Activated naive CD4-positive, alpha-beta T cell treated with anti-CD3 and anti-CD28 coated beads for 36 hours (primary cell): Measurements from ENCODE around the gene TENT4B. TPM values are rescaled to one million over a fixed set of nuclear protein-coding genes. Genes with fewer than 3 reads are reported as not detected.

Experiments used
- CTCF ChIA-PET: fragments of 350-600 bp; sonication (Branson Sonifier 250); formaldehyde crosslinking; loops from one replicate; lab custom pipeline; 2021; ENCODE audit warnings: antibody characterized with exemption; lab: Charles Lee
- DNase-seq: peaks from one replicate; pipeline ENCODE4 v3.0.0-alpha.2; 2020
- H3K27ac Mint-ChIP-seq: one replicate; pipeline ENCODE4 v1.8.0; 2021; ENCODE audit warnings: mild to moderate bottlenecking, mixed read lengths
- H3K27me3 Mint-ChIP-seq: one replicate; pipeline ENCODE4 v1.8.0; 2021; ENCODE audit warnings: low read depth, mixed read lengths
- H3K36me3 Mint-ChIP-seq: one replicate; pipeline ENCODE4 v1.8.0; 2021; ENCODE audit warnings: low read depth, mixed read lengths
- H3K4me1 Mint-ChIP-seq: one replicate; pipeline ENCODE4 v1.8.0; 2021; ENCODE audit warnings: low read depth, mixed read lengths
- H3K4me3 Mint-ChIP-seq: one replicate; pipeline ENCODE4 v1.8.0; 2021; ENCODE audit warnings: mild to moderate bottlenecking, moderate library complexity, mixed read lengths
- H3K9me3 Mint-ChIP-seq: one replicate; pipeline ENCODE4 v1.8.0; 2021; ENCODE audit warnings: mixed read lengths
- intact Hi-C: fragments of 100-400 bp; cut with micrococcal nuclease; formaldehyde crosslinking; loops from one replicate; pipeline ENCODE4 v1.15.1; 2023
- total RNA-seq, 2 experiments: library from RNA; stranded (reverse); gene quantifications; one replicate each; pipeline ENCODE4 v1.2.3, GENCODE V29; 2021

TENT4B gene
- total RNA-seq, 2 experiments from 2014 or later = 17.9 to 18.4 TPM

DNA sequence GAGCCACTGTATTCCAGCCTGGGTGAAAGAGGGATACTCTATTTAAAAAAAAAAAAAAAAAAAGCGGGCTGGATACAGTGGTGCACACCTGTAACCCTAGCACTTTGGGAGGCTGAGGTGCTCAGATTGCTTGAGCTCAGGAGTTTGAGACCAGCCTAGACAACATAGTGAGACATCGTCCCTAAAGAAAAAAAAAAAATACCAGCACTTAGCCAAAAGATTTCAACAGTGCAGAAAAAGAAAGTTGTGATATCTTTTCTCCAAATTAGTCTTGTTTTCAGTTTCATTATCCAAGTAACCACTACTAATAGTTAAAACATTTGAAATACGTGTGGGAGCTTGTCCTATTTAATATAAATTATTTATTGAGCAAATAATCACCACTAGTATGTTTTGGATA, 48.7 kb downstream of the TENT4B start:
- Mint-ChIP-seq H3K4me3 (no peak overlapping the region), H3K27ac (no peak overlapping the region), H3K36me3 (no peaks in the 10 kb centered on the region), H3K4me1 (peaks cover 67% of the 10 kb centered on the region), H3K9me3 (no peaks in the 10 kb centered on the region), H3K27me3 (no peaks in the 10 kb centered on the region)
- DNase-seq = no peak
- intact Hi-C loops = loop anchor here (2.0 kb wide), 2 partner anchors 29 to 49 kb away; partner anchors contain the start of gene TENT4B
- CTCF ChIA-PET = interaction anchor here (0.6 to 2.5 kb wide), 6 partner anchors 9 to 177 kb away, joined by 3 to 16 read pairs (median 4); partner anchors contain the start of gene CNEP1R1

DNA sequence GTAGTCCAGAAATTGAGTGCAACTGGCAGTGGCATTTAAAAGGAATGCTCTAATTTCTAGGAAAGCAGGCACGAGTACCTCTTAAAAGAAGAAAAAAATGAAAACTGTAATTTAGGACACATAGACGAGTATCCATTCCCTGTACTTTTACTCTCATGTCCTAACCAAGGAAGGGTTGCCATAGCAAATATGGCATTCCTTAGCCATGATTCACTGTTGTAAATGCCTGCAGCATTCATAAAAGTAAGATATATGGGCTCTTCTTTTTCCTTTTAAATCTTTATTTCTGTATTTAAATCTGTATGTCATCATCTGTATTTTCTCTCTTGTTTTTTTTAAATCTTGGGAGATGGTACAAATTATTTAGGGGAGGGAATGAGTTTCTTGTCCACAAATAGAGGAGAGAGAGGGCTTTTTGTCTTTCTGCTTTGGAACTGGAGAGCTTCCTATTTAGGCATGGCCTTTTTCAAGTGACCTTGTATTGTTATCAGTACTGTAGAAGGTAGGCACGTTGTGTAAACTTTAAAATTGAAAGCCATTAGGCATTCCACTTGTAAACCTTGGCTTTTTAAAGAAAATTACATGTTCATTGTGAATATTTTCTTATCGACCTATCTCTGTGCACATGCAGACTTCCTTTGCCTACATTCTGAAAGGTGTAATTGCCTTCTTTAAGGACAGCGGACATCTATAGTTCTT, 50.0 kb downstream of the TENT4B start:
- no peaks in the 10 kb centered on the region for H3K36me3 Mint-ChIP-seq
- DNase-seq = no peak
- intact Hi-C loops = loop anchor here (2.0 kb wide), 2 partner anchors 30 to 50 kb away; partner anchors contain the start of gene TENT4B
- no peak overlapping the region for H3K4me3 Mint-ChIP-seq
- no peak overlapping the region for H3K27ac Mint-ChIP-seq
- no peaks in the 10 kb centered on the region for H3K9me3 Mint-ChIP-seq
- H3K27me3 Mint-ChIP-seq = no peaks in the 10 kb centered on the region
- CTCF ChIA-PET = interaction anchor here (0.7 to 2.5 kb wide), 3 partner anchors 8 to 427 kb away, joined by 3 to 16 read pairs (median 4); partner anchors contain the start of gene CNEP1R1
- H3K4me1 Mint-ChIP-seq = peaks cover 56% of the 10 kb centered on the region

- CTCF ChIA-PET = interaction anchor here (0.7 kb wide), 1 partner anchor 427 kb away, joined by 3 read pairs; no protein-coding TSS in a partner anchor
- no peak for DNase-seq
- Mint-ChIP-seq H3K4me3 (no peak overlapping the region), H3K27ac (no peak overlapping the region), H3K36me3 (no peaks in the 10 kb centered on the region), H3K9me3 (no peaks in the 10 kb centered on the region), H3K4me1 (peaks cover 53% of the 10 kb centered on the region), H3K27me3 (no peaks in the 10 kb centered on the region)
- intact Hi-C loops = loop anchor here (2.0 kb wide), 2 partner anchors 31 to 51 kb away; partner anchors contain the start of gene TENT4B
These were observed 50.6 kb downstream of the TENT4B start for GRCh38 chr16:50203681-50204080.

- intact Hi-C loops = no loop called here
- H3K9me3 Mint-ChIP-seq = no peaks in the 10 kb centered on the region
- no peak for DNase-seq
- H3K36me3 Mint-ChIP-seq = no peaks in the 10 kb centered on the region
- CTCF ChIA-PET = interaction anchor here (1.7 kb wide), 1 partner anchor 136 kb away, joined by 12 read pairs; no protein-coding TSS in a partner anchor
- peaks cover 54% of the 10 kb centered on the region for H3K4me1 Mint-ChIP-seq
- H3K4me3 Mint-ChIP-seq = no peak overlapping the region
- H3K27ac Mint-ChIP-seq = no peak overlapping the region
- H3K27me3 Mint-ChIP-seq = no peaks in the 10 kb centered on the region
These were observed 51.5 kb downstream of the TENT4B start for GRCh38 chr16:50204453-50205108.

DNA sequence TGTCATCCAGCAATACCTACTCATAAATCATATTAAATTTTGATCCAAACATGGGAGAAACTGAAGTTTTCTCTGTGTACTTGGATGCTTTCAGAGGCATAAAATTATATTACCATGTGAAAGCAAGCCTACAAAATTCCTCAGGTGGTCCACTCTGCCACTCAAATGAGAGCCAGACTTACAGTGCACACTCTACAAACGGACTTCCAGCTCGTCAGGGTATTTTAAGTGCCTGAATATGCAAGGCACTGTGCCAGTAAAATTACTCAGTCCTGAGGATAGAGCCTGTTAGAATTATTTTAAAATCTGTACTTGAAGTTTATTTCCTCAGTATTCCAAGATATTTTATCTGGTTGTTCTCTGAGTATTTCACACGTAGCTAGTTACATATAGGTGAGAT, 54.5 kb downstream of the TENT4B start:
- no peaks in the 10 kb centered on the region for H3K9me3 Mint-ChIP-seq
- DNase-seq = no peak
- CTCF ChIA-PET = interaction anchor here (0.9 to 7.7 kb wide), 3 partner anchors 51 to 183 kb away, joined by 4 to 117 read pairs (median 6); partner anchors contain the start of gene CNEP1R1
- H3K27me3 Mint-ChIP-seq = no peaks in the 10 kb centered on the region
- intact Hi-C loops = no loop called here
- no peak overlapping the region for H3K4me3 Mint-ChIP-seq
- H3K4me1 Mint-ChIP-seq = peaks cover 49% of the 10 kb centered on the region
- H3K36me3 Mint-ChIP-seq = no peaks in the 10 kb centered on the region
- no peak overlapping the region for H3K27ac Mint-ChIP-seq

GRCh38 chr16:50208460-50208931, 55.4 kb downstream of the TENT4B start:
- Mint-ChIP-seq H3K4me3 (no peak overlapping the region), H3K4me1 (peaks cover 40% of the 10 kb centered on the region), H3K9me3 (no peaks in the 10 kb centered on the region), H3K36me3 (no peaks in the 10 kb centered on the region), H3K27me3 (no peaks in the 10 kb centered on the region), H3K27ac (no peak overlapping the region)
- intact Hi-C loops = no loop called here
- DNase-seq = no peak
- CTCF ChIA-PET = interaction anchor here (0.9 to 7.7 kb wide), 5 partner anchors 12 to 184 kb away, joined by 4 to 117 read pairs (median 6); partner anchors contain the start of gene CNEP1R1

DNA sequence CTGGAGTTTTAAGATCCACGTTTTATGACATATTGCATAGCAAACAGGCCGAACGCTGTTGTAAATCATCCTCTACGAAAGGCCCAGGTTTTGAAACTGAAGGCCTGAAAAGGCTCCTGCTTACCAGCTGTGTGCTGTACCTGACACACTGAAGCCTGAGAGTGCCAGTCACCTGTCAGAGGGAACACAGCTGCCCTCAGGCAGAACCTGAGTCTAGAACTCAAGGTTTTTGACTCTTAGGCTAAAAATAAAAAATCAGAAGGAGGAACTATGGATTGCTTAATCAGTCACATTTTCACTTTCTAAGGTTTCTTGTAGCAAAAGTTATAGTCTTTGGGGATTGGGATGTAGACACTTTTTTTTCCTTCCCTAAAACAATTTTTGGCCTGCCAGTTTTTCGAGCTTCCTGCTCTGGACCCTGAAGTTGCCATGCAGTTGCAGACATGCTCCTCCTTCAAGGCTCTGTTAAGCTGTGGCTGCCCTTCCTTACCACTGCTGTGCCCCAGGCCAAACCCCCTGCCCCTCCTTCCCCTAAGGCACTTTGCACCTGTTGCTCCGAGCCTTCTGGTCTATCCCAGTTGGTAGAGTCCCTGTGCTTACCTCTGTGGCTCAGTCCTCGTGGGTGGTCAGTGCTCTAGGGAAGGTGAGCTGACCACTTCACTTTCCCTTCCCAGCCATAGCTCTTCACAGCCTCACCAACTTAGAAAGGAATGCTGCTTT, 56.6 kb downstream of the TENT4B start:
- Mint-ChIP-seq H3K27me3 (no peaks in the 10 kb centered on the region), H3K4me3 (no peak overlapping the region), H3K9me3 (no peaks in the 10 kb centered on the region), H3K36me3 (peaks cover 3% of the 10 kb centered on the region), H3K27ac (peak overlapping the region; percentile 59), H3K4me1 (peaks cover 33% of the 10 kb centered on the region)
- intact Hi-C loops = loop anchor here (1.0 to 5.0 kb wide), 7 partner anchors 54 to 433 kb away; partner anchors contain the start of genes ADCY7, CNEP1R1 and NKD1
- CTCF ChIA-PET = interaction anchor here (0.6 to 7.7 kb wide), 37 partner anchors 8 to 252 kb away, joined by 3 to 117 read pairs (median 5); partner anchors contain the start of genes CNEP1R1 and HEATR3
- no peak for DNase-seq

- Mint-ChIP-seq H3K36me3 (peaks cover 4% of the 10 kb centered on the region), H3K27me3 (no peaks in the 10 kb centered on the region), H3K9me3 (no peaks in the 10 kb centered on the region), H3K4me3 (no peak overlapping the region), H3K27ac (peak overlapping the region; percentile 59), H3K4me1 (peaks cover 32% of the 10 kb centered on the region)
- intact Hi-C loops = loop anchor here (1.0 to 5.0 kb wide), 7 partner anchors 55 to 432 kb away; partner anchors contain the start of genes ADCY7, CNEP1R1 and NKD1
- peak; percentile 88 for DNase-seq
- CTCF ChIA-PET = interaction anchor here (0.6 to 7.7 kb wide), 51 partner anchors 9 to 455 kb away, joined by 3 to 117 read pairs (median 4); partner anchors contain the start of genes CNEP1R1 and HEATR3
These were observed 57.3 kb downstream of the TENT4B start for GRCh38 chr16:50210266-50211038.

GRCh38 chr16:50213939-50214519, 60.9 kb downstream of the TENT4B start:
- DNase-seq = no peak
- H3K4me3 Mint-ChIP-seq = no peak overlapping the region
- intact Hi-C loops = loop anchor here (1.0 to 5.0 kb wide), 10 partner anchors 113 to 592 kb away; partner anchors contain the start of genes CNEP1R1 and NKD1
- no peaks in the 10 kb centered on the region for H3K27me3 Mint-ChIP-seq
- H3K27ac Mint-ChIP-seq = no peak overlapping the region
- H3K36me3 Mint-ChIP-seq = peaks cover 16% of the 10 kb centered on the region
- H3K9me3 Mint-ChIP-seq = no peaks in the 10 kb centered on the region
- H3K4me1 Mint-ChIP-seq = peaks cover 32% of the 10 kb centered on the region
- CTCF ChIA-PET = interaction anchor here (0.6 to 7.7 kb wide), 7 partner anchors 53 to 453 kb away, joined by 3 to 117 read pairs (median 4); partner anchors contain the start of gene CNEP1R1

DNA sequence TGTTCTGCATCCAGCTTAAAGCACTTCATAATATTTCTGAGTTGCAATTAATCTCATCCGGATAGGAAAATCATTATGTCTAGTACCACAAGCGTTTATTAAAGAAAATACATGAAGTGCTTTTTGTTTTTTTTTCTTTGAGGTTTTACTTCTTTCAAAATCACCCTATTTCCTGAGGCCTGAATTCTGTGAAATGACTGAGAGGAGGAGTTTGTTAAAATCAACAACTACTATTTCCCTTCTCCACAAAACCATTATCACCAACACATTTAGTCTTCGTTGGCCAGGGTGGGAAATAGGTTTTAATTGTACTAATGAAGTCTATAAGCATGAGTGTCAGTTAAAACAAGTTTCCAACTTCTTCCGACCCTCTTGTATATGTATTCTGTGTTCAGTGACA, 62.6 kb downstream of the TENT4B start:
- peak overlapping the region; percentile 16 for H3K27ac Mint-ChIP-seq
- peaks cover 19% of the 10 kb centered on the region for H3K36me3 Mint-ChIP-seq
- no peak for DNase-seq
- no peak overlapping the region for H3K4me3 Mint-ChIP-seq
- no peaks in the 10 kb centered on the region for H3K27me3 Mint-ChIP-seq
- CTCF ChIA-PET = interaction anchor here (0.5 to 6.6 kb wide), 4 partner anchors 9 to 451 kb away, joined by 3 to 43 read pairs (median 4); no protein-coding TSS in a partner anchor
- H3K4me1 Mint-ChIP-seq = peaks cover 15% of the 10 kb centered on the region
- H3K9me3 Mint-ChIP-seq = no peaks in the 10 kb centered on the region
- intact Hi-C loops = loop anchor here (2.0 kb wide), 1 partner anchor 531 kb away; no protein-coding TSS in a partner anchor
